Neural progenitor cell (in vitro differentiated cells): ENCODE data around the gene SIRPA.

Source experiments
- CTCF ChIP-seq: fragments of 200-600 bp; sonication (generic); IDR thresholded peaks from 2 replicates; pipeline ENCODE4 v1.5.1; 2017; ENCODE audit warnings: antibody characterized with exemption, mild to moderate bottlenecking
- EZH2 ChIP-seq: fragments of 200-600 bp; sonication (generic); IDR thresholded peaks from 2 replicates; pipeline ENCODE4 v1.6.1; 2017; ENCODE audit warnings: antibody characterized with exemption, mild to moderate bottlenecking, moderate library complexity
- EZH2phosphoT487 ChIP-seq: fragments of 200-600 bp; sonication (generic); IDR thresholded peaks from 2 replicates; pipeline ENCODE4 v1.6.1; 2017; ENCODE audit warnings: antibody characterized with exemption

GRCh38 chr20:1939270-1939595 is 44.0 kb downstream of the SIRPA start:
- TF ChIP-seq CTCF (no peak), EZH2 (no peak), EZH2phosphoT487 (no peak)
